Mammary epithelial cell (primary cell): Measurements from ENCODE around the gene GPER1.

Source experiments
- CTCF ChIP-seq, 2 donors: IDR thresholded peaks in 1 of 2; conservative IDR thresholded peaks in 1 of 2; 2 replicates each; pipeline ENCODE4 v1.5.1; 2011 to 2012; ENCODE audit warnings: inconsistent platforms in 2 of 2, low read length in 2 of 2, mild to moderate bottlenecking in 2 of 2, control low read depth in 1 of 2, low read depth in 1 of 2; ENCODE audit not compliant: insufficient read depth in 1 of 2; ENCODE audit errors: extremely low read depth in 1 of 2
- EZH2 ChIP-seq: IDR thresholded peaks from 2 replicates; pipeline ENCODE4 v1.6.1; 2012; ENCODE audit warnings: low read length, inconsistent platforms, borderline replicate concordance

GRCh38 chr7:1071731-1072254 is 16.1 kb upstream of the GPER1 start:
- TF ChIP-seq CTCF (conservative IDR thresholded peaks at IDR 0.05 in 1 of 2, IDR thresholded peaks at IDR 0.05 in 1 of 2; ENCODE audit: extremely low read depth in 1 of 2, insufficient read depth in 1 of 2, low read depth in 1 of 2, low read length in 2 of 2) (no peak), EZH2 (no peak)
